K562 (cell line): Measurements from ENCODE around the gene ZNF296. TPM values are rescaled to one million over a fixed set of nuclear protein-coding genes. Genes with fewer than 3 reads are reported as not detected.

Experiments
- GABPB1 ChIP-seq: sonication (generic); formaldehyde crosslinking; IDR thresholded peaks from 2 replicates; pipeline ENCODE4 v1.8.0; 2022; ENCODE audit warnings: mild to moderate bottlenecking, missing genetic modification reagents
- polyA plus RNA-seq, 8 experiments: library from polyadenylated mRNA; depleted of rRNA in 4 of 8; stranded (reverse) in 5 of 8; unstranded in 3 of 8; fragments of >200 nt; fragmentation: Nextera tagmentation in 2 of 8; fragmentation: Illumina TruSeq in 1 of 8; extraction: Ambion mirVana in 2 of 8; extraction: Trizol in 1 of 8; gene quantifications; 2 replicates each; pipeline versions ENCODE4 v1.2.1 to v1.2.3, GENCODE V29; 2011 to 2014; ENCODE audit warnings: inconsistent platforms in 1 of 8, missing spikeins in 1 of 8
- total RNA-seq, 7 experiments: library from RNA; depleted of rRNA in 6 of 7; stranded (reverse); fragments of >200 nt in 6 of 7; fragmentation: Illumina TruSeq in 2 of 7; extraction: Trizol in 2 of 7; gene quantifications; 2 replicates each; pipeline versions ENCODE4 v1.2.1 to v1.2.3, GENCODE V29; 2011 to 2021; ENCODE audit warnings: low replicate concordance in 1 of 7
- TF ChIP-seq, protein P1 (sequence below): fragments of 450-650 bp; IDR thresholded peaks from 2 replicates; pipeline ENCODE4 v1.6.1; 2018; ENCODE audit not compliant: partially characterized antibody
- TF ChIP-seq, protein P2 (sequence below): sonication (generic); formaldehyde crosslinking; IDR thresholded peaks from 2 replicates; pipeline ENCODE4 v1.8.0; 2022; ENCODE audit warnings: mild to moderate bottlenecking, low read depth, missing genetic modification reagents
- TF ChIP-seq, protein P3 (sequence below): fragments of 450-650 bp; formaldehyde crosslinking; IDR thresholded peaks from 2 replicates; pipeline ENCODE4 v1.4.0; 2020; ENCODE audit warnings: mild to moderate bottlenecking, moderate library complexity
- TF ChIP-seq, protein P4 (sequence below): fragments of 250-450 bp; sonication (Bioruptor Pico); IDR thresholded peaks from 2 replicates; pipeline ENCODE4 v1.4.0; 2020; ENCODE audit warnings: borderline replicate concordance

The ZNF296 gene
- total and polyA plus RNA-seq, 9 of the 15 experiments (the other 6 are each of a cell fraction or from before 2014, with no cell fraction given) = 0.03 to 8.8 (median 0.47) TPM; not detected in 1

DNA sequence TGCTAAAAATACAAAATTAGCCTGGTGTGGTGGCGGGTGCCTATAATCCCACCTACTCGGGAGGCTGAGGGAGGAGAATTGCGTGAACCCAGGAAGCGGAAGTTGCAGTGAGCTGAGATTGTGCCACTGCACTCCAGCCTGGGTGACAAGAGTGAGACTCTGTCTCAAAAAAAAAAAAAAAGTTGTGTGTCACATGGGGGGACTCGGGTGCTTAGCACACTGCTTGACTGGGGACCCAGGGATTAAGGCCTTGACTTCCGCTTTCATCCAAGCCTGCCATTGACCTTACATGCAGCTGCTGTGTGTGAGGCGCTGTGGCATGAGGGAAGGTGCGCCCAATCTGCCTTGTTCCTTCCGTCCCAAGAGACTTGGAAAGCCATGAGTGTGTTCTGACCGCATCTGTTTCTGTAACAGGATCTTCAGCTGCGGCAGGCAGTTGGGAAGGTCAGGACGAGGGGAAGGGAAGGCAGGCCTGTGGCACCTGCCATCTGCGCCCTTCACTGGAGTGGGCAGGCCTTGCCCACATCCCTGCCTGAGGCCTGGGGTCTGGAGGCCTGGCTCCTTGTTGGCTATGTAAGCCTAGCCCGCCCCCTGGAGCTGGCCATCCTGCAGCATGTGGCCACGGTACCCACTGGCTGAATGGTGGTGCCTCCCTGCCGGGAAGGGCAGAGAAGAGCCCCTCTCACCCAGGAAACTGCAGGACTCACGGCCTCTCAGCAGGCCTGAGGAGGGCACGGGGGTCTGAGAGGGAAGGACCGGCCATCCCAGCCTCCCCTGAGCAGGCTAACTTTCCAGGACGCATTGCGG, 39.7 kb upstream of the ZNF296 start (continued):
- TF ChIP-seq, protein P1, sequence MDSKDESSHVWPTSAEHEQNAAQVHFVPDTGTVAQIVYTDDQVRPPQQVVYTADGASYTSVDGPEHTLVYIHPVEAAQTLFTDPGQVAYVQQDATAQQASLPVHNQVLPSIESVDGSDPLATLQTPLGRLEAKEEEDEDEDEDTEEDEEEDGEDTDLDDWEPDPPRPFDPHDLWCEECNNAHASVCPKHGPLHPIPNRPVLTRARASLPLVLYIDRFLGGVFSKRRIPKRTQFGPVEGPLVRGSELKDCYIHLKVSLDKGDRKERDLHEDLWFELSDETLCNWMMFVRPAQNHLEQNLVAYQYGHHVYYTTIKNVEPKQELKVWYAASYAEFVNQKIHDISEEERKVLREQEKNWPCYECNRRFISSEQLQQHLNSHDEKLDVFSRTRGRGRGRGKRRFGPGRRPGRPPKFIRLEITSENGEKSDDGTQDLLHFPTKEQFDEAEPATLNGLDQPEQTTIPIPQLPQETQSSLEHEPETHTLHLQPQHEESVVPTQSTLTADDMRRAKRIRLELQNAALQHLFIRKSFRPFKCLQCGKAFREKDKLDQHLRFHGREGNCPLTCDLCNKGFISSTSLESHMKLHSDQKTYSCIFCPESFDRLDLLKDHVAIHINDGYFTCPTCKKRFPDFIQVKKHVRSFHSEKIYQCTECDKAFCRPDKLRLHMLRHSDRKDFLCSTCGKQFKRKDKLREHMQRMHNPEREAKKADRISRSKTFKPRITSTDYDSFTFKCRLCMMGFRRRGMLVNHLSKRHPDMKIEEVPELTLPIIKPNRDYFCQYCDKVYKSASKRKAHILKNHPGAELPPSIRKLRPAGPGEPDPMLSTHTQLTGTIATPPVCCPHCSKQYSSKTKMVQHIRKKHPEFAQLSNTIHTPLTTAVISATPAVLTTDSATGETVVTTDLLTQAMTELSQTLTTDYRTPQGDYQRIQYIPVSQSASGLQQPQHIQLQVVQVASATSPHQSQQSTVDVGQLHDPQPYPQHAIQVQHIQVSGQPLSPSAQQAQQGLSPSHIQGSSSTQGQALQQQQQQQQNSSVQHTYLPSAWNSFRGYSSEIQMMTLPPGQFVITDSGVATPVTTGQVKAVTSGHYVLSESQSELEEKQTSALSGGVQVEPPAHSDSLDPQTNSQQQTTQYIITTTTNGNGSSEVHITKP = no peak
- no peak for TF ChIP-seq GABPB1 (CRISPR knock-in tag)
- TF ChIP-seq, protein P2, sequence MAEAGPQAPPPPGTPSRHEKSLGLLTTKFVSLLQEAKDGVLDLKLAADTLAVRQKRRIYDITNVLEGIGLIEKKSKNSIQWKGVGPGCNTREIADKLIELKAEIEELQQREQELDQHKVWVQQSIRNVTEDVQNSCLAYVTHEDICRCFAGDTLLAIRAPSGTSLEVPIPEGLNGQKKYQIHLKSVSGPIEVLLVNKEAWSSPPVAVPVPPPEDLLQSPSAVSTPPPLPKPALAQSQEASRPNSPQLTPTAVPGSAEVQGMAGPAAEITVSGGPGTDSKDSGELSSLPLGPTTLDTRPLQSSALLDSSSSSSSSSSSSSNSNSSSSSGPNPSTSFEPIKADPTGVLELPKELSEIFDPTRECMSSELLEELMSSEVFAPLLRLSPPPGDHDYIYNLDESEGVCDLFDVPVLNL (CRISPR knock-in tag) = no peak
- TF ChIP-seq, protein P3, sequence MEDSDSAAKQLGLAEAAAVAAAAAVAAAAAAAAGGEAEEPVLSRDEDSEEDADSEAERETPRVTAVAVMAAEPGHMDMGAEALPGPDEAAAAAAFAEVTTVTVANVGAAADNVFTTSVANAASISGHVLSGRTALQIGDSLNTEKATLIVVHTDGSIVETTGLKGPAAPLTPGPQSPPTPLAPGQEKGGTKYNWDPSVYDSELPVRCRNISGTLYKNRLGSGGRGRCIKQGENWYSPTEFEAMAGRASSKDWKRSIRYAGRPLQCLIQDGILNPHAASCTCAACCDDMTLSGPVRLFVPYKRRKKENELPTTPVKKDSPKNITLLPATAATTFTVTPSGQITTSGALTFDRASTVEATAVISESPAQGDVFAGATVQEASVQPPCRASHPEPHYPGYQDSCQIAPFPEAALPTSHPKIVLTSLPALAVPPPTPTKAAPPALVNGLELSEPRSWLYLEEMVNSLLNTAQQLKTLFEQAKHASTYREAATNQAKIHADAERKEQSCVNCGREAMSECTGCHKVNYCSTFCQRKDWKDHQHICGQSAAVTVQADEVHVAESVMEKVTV (CRISPR knock-in tag) = no peak
- TF ChIP-seq, protein P4, sequence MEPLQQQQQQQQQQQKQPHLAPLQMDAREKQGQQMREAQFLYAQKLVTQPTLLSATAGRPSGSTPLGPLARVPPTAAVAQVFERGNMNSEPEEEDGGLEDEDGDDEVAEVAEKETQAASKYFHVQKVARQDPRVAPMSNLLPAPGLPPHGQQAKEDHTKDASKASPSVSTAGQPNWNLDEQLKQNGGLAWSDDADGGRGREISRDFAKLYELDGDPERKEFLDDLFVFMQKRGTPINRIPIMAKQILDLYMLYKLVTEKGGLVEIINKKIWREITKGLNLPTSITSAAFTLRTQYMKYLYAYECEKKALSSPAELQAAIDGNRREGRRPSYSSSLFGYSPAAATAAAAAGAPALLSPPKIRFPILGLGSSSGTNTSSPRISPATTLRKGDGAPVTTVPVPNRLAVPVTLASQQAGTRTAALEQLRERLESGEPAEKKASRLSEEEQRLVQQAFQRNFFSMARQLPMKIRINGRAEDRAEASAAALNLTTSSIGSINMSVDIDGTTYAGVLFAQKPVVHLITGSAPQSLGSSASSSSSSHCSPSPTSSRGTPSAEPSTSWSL = no peak
